Measurements from ENCODE around the gene DSE.

The DSE gene

GRCh38 chr6:116408491-116408890, 37.7 kb downstream of the DSE start:
- H3K27me3 Mint-ChIP-seq: peaks cover 1% of the 10 kb centered on the region
- H3K4me1 Mint-ChIP-seq: no peaks in the 10 kb centered on the region
- H3K27ac Mint-ChIP-seq: no peak overlapping the region
- no peaks in the 10 kb centered on the region for H3K9me3 Mint-ChIP-seq
- H3K36me3 Mint-ChIP-seq: no peaks in the 10 kb centered on the region
- no peak overlapping the region for H3K4me3 Mint-ChIP-seq

- H3K4me1 Mint-ChIP-seq: no peaks in the 10 kb centered on the region
- H3K27me3 Mint-ChIP-seq: peaks cover 1% of the 10 kb centered on the region
- H3K27ac Mint-ChIP-seq: no peak overlapping the region
- no peaks in the 10 kb centered on the region for H3K36me3 Mint-ChIP-seq
- no peak overlapping the region for H3K4me3 Mint-ChIP-seq
- no peaks in the 10 kb centered on the region for H3K9me3 Mint-ChIP-seq
Observed at GRCh38 chr6:116409756-116410155, 39.0 kb downstream of the DSE start.

GRCh38 chr6:116411284-116411623, 40.5 kb downstream of the DSE start:
- no peaks in the 10 kb centered on the region for H3K4me1 Mint-ChIP-seq
- no peak overlapping the region for H3K27ac Mint-ChIP-seq
- no peaks in the 10 kb centered on the region for H3K9me3 Mint-ChIP-seq
- H3K4me3 Mint-ChIP-seq: no peak overlapping the region
- no peaks in the 10 kb centered on the region for H3K36me3 Mint-ChIP-seq
- H3K27me3 Mint-ChIP-seq: peaks cover 1% of the 10 kb centered on the region

GRCh38 chr6:116412270-116412669, 41.5 kb downstream of the DSE start:
- H3K36me3 Mint-ChIP-seq: no peaks in the 10 kb centered on the region
- H3K4me1 Mint-ChIP-seq: no peaks in the 10 kb centered on the region
- no peaks in the 10 kb centered on the region for H3K9me3 Mint-ChIP-seq
- no peak overlapping the region for H3K4me3 Mint-ChIP-seq
- H3K27me3 Mint-ChIP-seq: peaks cover 1% of the 10 kb centered on the region
- no peak overlapping the region for H3K27ac Mint-ChIP-seq

DNA sequence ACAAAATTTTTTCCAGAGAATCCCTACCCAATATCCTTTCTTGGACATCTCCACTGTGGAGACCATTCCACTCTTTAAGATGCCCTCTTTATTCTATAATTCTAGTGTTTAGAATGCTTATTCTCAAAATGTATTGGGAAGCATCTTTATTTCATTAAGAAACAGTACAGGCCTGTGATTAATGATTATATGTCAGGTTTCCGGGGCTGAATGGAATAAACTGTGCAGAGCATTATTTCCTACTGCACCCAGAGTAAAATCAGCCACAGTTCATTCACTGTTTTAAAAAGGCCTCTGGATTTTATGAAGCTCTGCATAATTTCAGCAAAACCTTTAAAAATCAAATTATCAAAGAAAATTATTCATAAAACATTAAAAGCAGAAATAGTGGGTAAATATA, 42.6 kb downstream of the DSE start:
- Mint-ChIP-seq H3K36me3 (no peaks in the 10 kb centered on the region), H3K27me3 (peaks cover 1% of the 10 kb centered on the region), H3K4me3 (no peak overlapping the region), H3K9me3 (no peaks in the 10 kb centered on the region), H3K27ac (no peak overlapping the region), H3K4me1 (no peaks in the 10 kb centered on the region)

- Mint-ChIP-seq H3K4me1 (no peaks in the 10 kb centered on the region), H3K27ac (no peak overlapping the region), H3K9me3 (no peaks in the 10 kb centered on the region), H3K36me3 (no peaks in the 10 kb centered on the region), H3K4me3 (no peak overlapping the region), H3K27me3 (no peaks in the 10 kb centered on the region)
Observed at GRCh38 chr6:116417661-116418060, 46.9 kb downstream of the DSE start.

GRCh38 chr6:116419069-116419786, 48.5 kb downstream of the DSE start:
- no peak overlapping the region for H3K4me3 Mint-ChIP-seq
- H3K36me3 Mint-ChIP-seq: no peaks in the 10 kb centered on the region
- H3K4me1 Mint-ChIP-seq: no peaks in the 10 kb centered on the region
- no peak overlapping the region for H3K27ac Mint-ChIP-seq
- H3K9me3 Mint-ChIP-seq: no peaks in the 10 kb centered on the region
- H3K27me3 Mint-ChIP-seq: no peaks in the 10 kb centered on the region

GRCh38 chr6:116420341-116420740, 49.6 kb downstream of the DSE start:
- Mint-ChIP-seq H3K36me3 (no peaks in the 10 kb centered on the region), H3K4me1 (no peaks in the 10 kb centered on the region), H3K27ac (no peak overlapping the region), H3K9me3 (no peaks in the 10 kb centered on the region), H3K27me3 (no peaks in the 10 kb centered on the region), H3K4me3 (no peak overlapping the region)

- no peaks in the 10 kb centered on the region for H3K4me1 Mint-ChIP-seq
- H3K36me3 Mint-ChIP-seq: no peaks in the 10 kb centered on the region
- H3K27ac Mint-ChIP-seq: no peak overlapping the region
- H3K27me3 Mint-ChIP-seq: no peaks in the 10 kb centered on the region
- no peak overlapping the region for H3K4me3 Mint-ChIP-seq
- H3K9me3 Mint-ChIP-seq: no peaks in the 10 kb centered on the region
Observed at GRCh38 chr6:116422238-116422637, 51.5 kb downstream of the DSE start.

DNA sequence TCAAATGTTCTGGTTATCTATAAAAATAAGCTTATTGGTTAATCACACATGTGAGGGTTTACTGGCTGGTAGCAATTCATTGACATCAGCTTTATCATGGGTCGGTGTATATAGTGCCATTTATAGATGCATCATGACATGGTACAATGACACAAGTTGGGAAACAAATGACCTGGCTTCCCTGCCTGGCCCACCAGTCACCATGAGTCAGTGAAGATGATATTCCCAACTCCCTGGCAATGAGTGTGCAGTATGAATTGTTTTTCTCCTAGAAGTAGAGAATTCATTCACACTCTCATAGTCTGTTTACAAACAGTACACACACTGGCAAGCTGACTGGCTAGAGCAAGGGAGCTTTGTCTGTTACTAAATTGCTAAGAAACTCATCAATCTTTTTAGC, 53.3 kb downstream of the DSE start:
- no peaks in the 10 kb centered on the region for H3K9me3 Mint-ChIP-seq
- no peaks in the 10 kb centered on the region for H3K27me3 Mint-ChIP-seq
- no peaks in the 10 kb centered on the region for H3K36me3 Mint-ChIP-seq
- no peak overlapping the region for H3K27ac Mint-ChIP-seq
- H3K4me3 Mint-ChIP-seq: no peak overlapping the region
- H3K4me1 Mint-ChIP-seq: no peaks in the 10 kb centered on the region

- no peaks in the 10 kb centered on the region for H3K9me3 Mint-ChIP-seq
- no peaks in the 10 kb centered on the region for H3K4me1 Mint-ChIP-seq
- H3K27me3 Mint-ChIP-seq: no peaks in the 10 kb centered on the region
- H3K36me3 Mint-ChIP-seq: no peaks in the 10 kb centered on the region
- no peak overlapping the region for H3K27ac Mint-ChIP-seq
- H3K4me3 Mint-ChIP-seq: no peak overlapping the region
Observed at GRCh38 chr6:116426551-116426950, 55.8 kb downstream of the DSE start.

DNA sequence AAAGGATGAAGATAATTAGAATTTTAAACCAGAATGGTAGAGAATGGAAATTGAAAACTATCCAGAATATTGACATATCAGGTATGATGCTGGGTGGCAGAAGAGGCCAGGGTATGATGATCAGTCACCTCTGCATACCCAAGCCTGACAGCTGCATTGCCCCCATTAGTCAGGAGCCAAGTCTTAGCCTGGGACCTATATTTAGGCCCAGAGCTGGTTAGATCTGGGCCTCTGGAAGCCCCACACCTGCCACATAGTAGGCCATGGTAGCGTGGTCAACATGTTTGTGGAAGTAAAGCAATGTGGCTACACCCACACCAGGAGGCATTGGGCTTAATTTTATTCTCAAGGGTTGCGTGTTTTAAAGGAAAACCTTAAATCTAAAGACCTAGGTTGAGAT, 58.4 kb downstream of the DSE start:
- Mint-ChIP-seq H3K4me1 (no peaks in the 10 kb centered on the region), H3K4me3 (no peak overlapping the region), H3K27me3 (no peaks in the 10 kb centered on the region), H3K27ac (no peak overlapping the region), H3K36me3 (no peaks in the 10 kb centered on the region), H3K9me3 (no peaks in the 10 kb centered on the region)

- Mint-ChIP-seq H3K9me3 (no peaks in the 10 kb centered on the region), H3K4me3 (no peak overlapping the region), H3K36me3 (no peaks in the 10 kb centered on the region), H3K4me1 (no peaks in the 10 kb centered on the region), H3K27me3 (no peaks in the 10 kb centered on the region), H3K27ac (no peak overlapping the region)
Observed at GRCh38 chr6:116430860-116431259, 60.1 kb downstream of the DSE start.

- H3K4me3 Mint-ChIP-seq: no peak overlapping the region
- no peaks in the 10 kb centered on the region for H3K36me3 Mint-ChIP-seq
- no peak overlapping the region for H3K27ac Mint-ChIP-seq
- H3K27me3 Mint-ChIP-seq: no peaks in the 10 kb centered on the region
- no peaks in the 10 kb centered on the region for H3K9me3 Mint-ChIP-seq
- no peaks in the 10 kb centered on the region for H3K4me1 Mint-ChIP-seq
Observed at GRCh38 chr6:116431964-116432595, 61.3 kb downstream of the DSE start.

GRCh38 chr6:116433206-116433712, 62.5 kb downstream of the DSE start:
- no peaks in the 10 kb centered on the region for H3K27me3 Mint-ChIP-seq
- no peak overlapping the region for H3K27ac Mint-ChIP-seq
- H3K9me3 Mint-ChIP-seq: no peaks in the 10 kb centered on the region
- no peaks in the 10 kb centered on the region for H3K4me1 Mint-ChIP-seq
- no peak overlapping the region for H3K4me3 Mint-ChIP-seq
- H3K36me3 Mint-ChIP-seq: no peaks in the 10 kb centered on the region

DNA sequence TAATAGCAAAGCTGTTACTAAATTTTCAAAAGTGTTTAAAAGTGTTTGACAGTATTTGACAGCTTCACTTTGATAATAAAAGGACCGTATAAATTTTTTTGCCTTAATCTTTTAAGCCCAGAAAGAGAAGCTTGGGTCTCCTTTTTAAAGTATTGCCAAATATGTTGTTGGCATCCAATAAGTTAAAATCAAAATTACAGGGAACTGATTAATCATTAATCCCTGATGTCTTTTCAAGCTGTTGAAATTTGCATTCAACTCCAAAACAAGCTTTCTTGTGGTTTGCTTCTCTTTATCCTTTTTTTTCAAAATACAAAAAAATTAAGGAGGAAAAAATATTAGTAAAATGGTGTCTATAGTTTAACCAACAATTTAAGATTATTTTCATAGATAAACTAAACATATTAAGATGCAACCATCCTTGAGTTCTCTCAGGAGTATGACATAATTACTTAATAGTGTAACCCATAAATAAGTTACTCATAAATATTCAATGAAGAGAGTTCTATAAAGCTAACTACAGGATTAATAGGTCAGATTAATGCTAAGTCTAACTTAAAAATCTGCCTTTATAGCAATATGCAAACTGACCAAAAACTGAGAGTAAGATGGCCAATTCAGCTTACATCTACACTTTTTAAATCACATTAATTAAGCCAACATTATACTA, 63.4 kb downstream of the DSE start:
- Mint-ChIP-seq H3K27ac (no peak overlapping the region), H3K27me3 (no peaks in the 10 kb centered on the region)

More for the DNA sequence above, 63.4 kb downstream of the DSE start:
- H3K36me3 Mint-ChIP-seq: no peaks in the 10 kb centered on the region
- no peaks in the 10 kb centered on the region for H3K9me3 Mint-ChIP-seq
- no peak overlapping the region for H3K4me3 Mint-ChIP-seq
- H3K4me1 Mint-ChIP-seq: no peaks in the 10 kb centered on the region

Measured in activated naive CD4-positive, alpha-beta T cell treated with anti-CD3 and anti-CD28 coated beads, Interleukin-2, amount 50 U/mL, for 24 hours (primary cell).